Measurements from ENCODE around the gene IL1RAPL1. TPM values are rescaled to one million over a fixed set of nuclear protein-coding genes. Genes with fewer than 3 reads are reported as not detected.

The IL1RAPL1 gene
- total RNA-seq, 1 donor from 2014 or later = 2.7 TPM

DNA sequence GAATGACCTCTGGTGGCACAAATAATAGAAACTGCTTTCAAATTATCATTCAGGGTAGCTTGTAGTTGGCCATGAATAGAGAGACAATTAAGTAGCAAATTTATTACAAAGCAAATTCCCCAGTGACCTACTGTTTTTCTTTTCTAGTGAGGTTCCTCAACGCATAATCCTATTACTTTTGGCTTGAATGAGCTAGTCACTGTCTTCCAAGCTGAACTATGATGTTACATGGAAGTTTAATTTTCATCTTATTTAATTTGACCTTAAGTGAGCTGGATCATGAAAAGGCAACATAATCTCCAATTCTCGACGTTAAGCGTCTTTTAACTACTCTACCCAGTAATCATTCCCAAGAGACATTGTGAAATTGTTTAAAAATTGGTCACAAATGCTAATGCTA, 1280.7 kb downstream of the IL1RAPL1 start:
- Mint-ChIP-seq H3K4me3 (no peak overlapping the region), H3K36me3 (ENCODE audit: low read depth) (no peaks in the 10 kb centered on the region), H3K9me3 (peaks cover 5% of the 10 kb centered on the region), H3K4me1 (peaks cover 10% of the 10 kb centered on the region), H3K27ac (ENCODE audit: unreplicated experiment) (no peak overlapping the region), H3K27me3 (ENCODE audit: low read depth) (no peaks in the 10 kb centered on the region)
- TF ChIP-seq, protein P1, sequence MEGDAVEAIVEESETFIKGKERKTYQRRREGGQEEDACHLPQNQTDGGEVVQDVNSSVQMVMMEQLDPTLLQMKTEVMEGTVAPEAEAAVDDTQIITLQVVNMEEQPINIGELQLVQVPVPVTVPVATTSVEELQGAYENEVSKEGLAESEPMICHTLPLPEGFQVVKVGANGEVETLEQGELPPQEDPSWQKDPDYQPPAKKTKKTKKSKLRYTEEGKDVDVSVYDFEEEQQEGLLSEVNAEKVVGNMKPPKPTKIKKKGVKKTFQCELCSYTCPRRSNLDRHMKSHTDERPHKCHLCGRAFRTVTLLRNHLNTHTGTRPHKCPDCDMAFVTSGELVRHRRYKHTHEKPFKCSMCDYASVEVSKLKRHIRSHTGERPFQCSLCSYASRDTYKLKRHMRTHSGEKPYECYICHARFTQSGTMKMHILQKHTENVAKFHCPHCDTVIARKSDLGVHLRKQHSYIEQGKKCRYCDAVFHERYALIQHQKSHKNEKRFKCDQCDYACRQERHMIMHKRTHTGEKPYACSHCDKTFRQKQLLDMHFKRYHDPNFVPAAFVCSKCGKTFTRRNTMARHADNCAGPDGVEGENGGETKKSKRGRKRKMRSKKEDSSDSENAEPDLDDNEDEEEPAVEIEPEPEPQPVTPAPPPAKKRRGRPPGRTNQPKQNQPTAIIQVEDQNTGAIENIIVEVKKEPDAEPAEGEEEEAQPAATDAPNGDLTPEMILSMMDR (conservative IDR thresholded peaks at IDR 0.05) = no peak
- DNase-seq (ENCODE audit: low read depth, low spot score) = no peak

DNA sequence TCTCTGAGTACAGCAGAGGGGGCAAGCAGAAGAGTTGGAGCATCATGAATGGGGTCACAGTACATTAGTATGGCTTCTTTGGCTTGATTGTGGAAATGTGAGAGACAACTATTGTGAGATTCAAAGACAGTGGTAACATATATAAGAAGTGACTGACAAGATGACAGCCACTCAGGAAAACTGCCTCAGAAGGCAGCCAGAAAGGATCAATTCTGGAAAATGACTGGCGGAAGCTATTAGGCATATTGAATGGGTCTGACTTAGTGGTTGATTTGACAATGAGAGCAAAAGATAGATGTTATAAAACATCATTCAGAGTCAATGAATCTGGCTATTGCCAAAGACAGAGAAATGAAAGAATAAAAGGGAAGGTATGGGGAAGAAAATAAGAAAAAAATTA, 1282.6 kb downstream of the IL1RAPL1 start:
- Mint-ChIP-seq H3K4me3 (no peak overlapping the region), H3K36me3 (ENCODE audit: low read depth) (no peaks in the 10 kb centered on the region), H3K9me3 (peaks cover 5% of the 10 kb centered on the region), H3K4me1 (peaks cover 19% of the 10 kb centered on the region), H3K27ac (ENCODE audit: unreplicated experiment) (no peak overlapping the region), H3K27me3 (ENCODE audit: low read depth) (no peaks in the 10 kb centered on the region)
- TF ChIP-seq, protein P1 (conservative IDR thresholded peaks at IDR 0.05) = no peak
- no peak for DNase-seq (ENCODE audit: low read depth, low spot score)

DNA sequence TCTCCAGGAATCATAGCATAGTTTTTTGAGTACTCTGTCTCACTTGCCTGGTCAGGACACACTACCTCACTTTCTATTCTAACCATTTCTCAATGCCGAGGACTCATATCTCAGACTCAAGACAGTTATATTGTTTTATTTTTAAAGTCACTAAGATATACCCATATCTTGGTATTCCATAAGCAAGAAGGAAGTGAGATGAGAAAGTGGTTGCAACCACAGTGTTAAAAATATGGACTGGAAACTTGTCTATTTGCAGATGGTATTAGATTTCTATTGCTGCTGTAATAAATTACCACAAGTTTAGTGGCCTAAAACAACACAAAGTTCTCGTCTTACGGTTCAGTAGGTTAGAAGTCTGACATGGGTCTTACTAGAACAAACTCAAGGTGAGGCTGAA, 1283.4 kb downstream of the IL1RAPL1 start:
- H3K4me3 Mint-ChIP-seq = no peak overlapping the region
- H3K27ac Mint-ChIP-seq (ENCODE audit: unreplicated experiment) = no peak overlapping the region
- DNase-seq (ENCODE audit: low read depth, low spot score) = no peak
- H3K36me3 Mint-ChIP-seq (ENCODE audit: low read depth) = no peaks in the 10 kb centered on the region
- TF ChIP-seq, protein P1 (conservative IDR thresholded peaks at IDR 0.05) = no peak
- H3K9me3 Mint-ChIP-seq = peaks cover 5% of the 10 kb centered on the region
- H3K27me3 Mint-ChIP-seq (ENCODE audit: low read depth) = no peaks in the 10 kb centered on the region
- peaks cover 19% of the 10 kb centered on the region for H3K4me1 Mint-ChIP-seq

DNA sequence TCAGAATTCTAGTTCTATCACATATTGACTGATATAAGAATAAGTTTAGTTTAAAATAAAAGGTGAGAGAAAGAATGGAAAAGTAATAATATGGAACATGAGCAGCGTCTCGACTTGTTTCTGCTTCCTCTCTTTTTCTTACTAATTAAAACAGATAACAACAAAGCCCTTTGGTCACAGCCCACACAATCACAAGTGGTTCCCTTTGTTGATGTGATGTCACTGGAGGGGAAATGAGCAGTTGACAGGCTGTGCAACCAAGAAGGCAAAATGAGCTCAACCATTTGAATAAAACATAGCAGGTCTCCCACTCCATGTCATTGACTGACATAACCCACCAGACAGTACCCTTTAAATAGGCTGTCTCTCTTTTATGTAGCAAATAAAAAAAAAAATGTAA, 1285.6 kb downstream of the IL1RAPL1 start:
- Mint-ChIP-seq H3K4me3 (no peak overlapping the region), H3K9me3 (peaks cover 5% of the 10 kb centered on the region)
- DNase-seq (ENCODE audit: low read depth, low spot score) = no peak

DNA sequence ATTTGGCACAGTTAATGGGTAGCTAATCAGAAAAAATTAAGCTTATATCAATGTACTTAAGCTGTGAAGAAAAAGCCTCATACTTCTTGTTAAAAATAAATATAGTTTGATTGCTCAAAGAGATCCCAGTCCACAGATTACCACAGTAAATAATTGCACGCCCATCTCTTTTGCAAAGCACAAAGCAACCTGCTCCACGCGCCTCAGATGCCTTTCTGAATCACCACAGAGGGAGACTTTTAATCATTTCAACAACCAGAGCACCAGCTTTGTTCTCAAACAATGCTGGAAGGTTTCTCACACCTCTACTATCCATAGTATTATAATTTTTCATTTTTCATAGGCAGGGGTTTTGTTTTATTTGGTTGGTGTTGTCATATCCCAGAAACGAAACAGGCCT, 1289.5 kb downstream of the IL1RAPL1 start:
- DNase-seq (ENCODE audit: low read depth, low spot score) = no peak
- no peaks in the 10 kb centered on the region for H3K9me3 Mint-ChIP-seq
- H3K4me1 Mint-ChIP-seq = peaks cover 17% of the 10 kb centered on the region
- no peaks in the 10 kb centered on the region for H3K36me3 Mint-ChIP-seq (ENCODE audit: low read depth)
- no peak overlapping the region for H3K27ac Mint-ChIP-seq (ENCODE audit: unreplicated experiment)
- no peaks in the 10 kb centered on the region for H3K27me3 Mint-ChIP-seq (ENCODE audit: low read depth)
- TF ChIP-seq, protein P1 (conservative IDR thresholded peaks at IDR 0.05) = no peak
- no peak overlapping the region for H3K4me3 Mint-ChIP-seq

More for the DNA sequence above, 1285.6 kb downstream of the IL1RAPL1 start:
- H3K4me1 Mint-ChIP-seq = peaks cover 23% of the 10 kb centered on the region
- H3K36me3 Mint-ChIP-seq (ENCODE audit: low read depth) = no peaks in the 10 kb centered on the region
- TF ChIP-seq, protein P1 (conservative IDR thresholded peaks at IDR 0.05) = no peak
- no peak overlapping the region for H3K27ac Mint-ChIP-seq (ENCODE audit: unreplicated experiment)
- no peaks in the 10 kb centered on the region for H3K27me3 Mint-ChIP-seq (ENCODE audit: low read depth)

DNA sequence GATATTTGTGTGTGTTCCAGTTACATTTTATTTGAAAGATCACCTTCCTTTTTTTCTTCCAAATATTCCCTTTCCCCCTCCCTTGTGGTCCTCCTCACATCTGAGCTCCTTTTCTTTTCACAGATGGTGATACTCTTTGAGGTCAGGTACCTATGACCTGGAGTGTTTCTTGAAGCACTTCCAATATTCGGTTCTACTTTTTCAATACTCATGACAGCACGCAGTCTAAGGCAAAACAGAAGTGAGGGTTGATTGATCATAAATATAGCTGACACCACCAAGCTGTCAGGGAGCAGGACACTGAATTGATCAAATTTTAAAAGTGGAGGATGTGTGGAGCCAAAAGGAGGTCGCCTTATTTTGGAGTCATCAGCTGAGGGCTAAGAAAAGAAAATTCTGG, 1293.7 kb downstream of the IL1RAPL1 start:
- TF ChIP-seq, protein P1 (conservative IDR thresholded peaks at IDR 0.05) = no peak
- Mint-ChIP-seq H3K36me3 (ENCODE audit: low read depth) (no peaks in the 10 kb centered on the region), H3K4me3 (no peak overlapping the region), H3K9me3 (no peaks in the 10 kb centered on the region), H3K4me1 (peaks cover 4% of the 10 kb centered on the region), H3K27ac (ENCODE audit: unreplicated experiment) (no peak overlapping the region), H3K27me3 (ENCODE audit: low read depth) (no peaks in the 10 kb centered on the region)
- no peak for DNase-seq (ENCODE audit: low read depth, low spot score)
